Measurements from ENCODE around the gene KDM2A.

KDM2A gene

GRCh38 chr11:67237574-67237973 lies 118.5 kb downstream of the KDM2A start:
- no peak for DNase-seq (ENCODE audit: low read depth in 2 of 2)

- no peak for DNase-seq (ENCODE audit: low read depth in 2 of 2)
Observed at GRCh38 chr11:67238894-67239782, 120.1 kb downstream of the KDM2A start.

GRCh38 chr11:67239783-67240575 lies 120.9 kb downstream of the KDM2A start:
- peak; percentile 83 to 91 for DNase-seq (ENCODE audit: low read depth in 2 of 2)

GRCh38 chr11:67240576-67241389 lies 121.7 kb downstream of the KDM2A start:
- DNase-seq (ENCODE audit: low read depth in 2 of 2): peak; percentile 57 to 58

- no peak for DNase-seq (ENCODE audit: low read depth in 2 of 2)
Observed at GRCh38 chr11:67242548-67242947, 123.5 kb downstream of the KDM2A start.

GRCh38 chr11:67243051-67243450 lies 124.0 kb downstream of the KDM2A start:
- DNase-seq (ENCODE audit: low read depth in 2 of 2): no peak

GRCh38 chr11:67245046-67245445 lies 126.0 kb downstream of the KDM2A start:
- no peak for DNase-seq (ENCODE audit: low read depth in 2 of 2)

- DNase-seq (ENCODE audit: low read depth in 2 of 2): no peak
Observed at GRCh38 chr11:67247946-67248550, 129.0 kb downstream of the KDM2A start.

GRCh38 chr11:67248653-67249052 lies 129.6 kb downstream of the KDM2A start:
- DNase-seq (ENCODE audit: low read depth in 2 of 2): no peak

GRCh38 chr11:67250059-67251043 lies 131.3 kb downstream of the KDM2A start:
- DNase-seq (ENCODE audit: low read depth in 2 of 2): no peak

- DNase-seq (ENCODE audit: low read depth in 2 of 2): no peak
Observed at GRCh38 chr11:67251841-67252240, 132.8 kb downstream of the KDM2A start.

- DNase-seq (ENCODE audit: low read depth in 2 of 2): no peak
Observed at GRCh38 chr11:67252831-67253239, 133.8 kb downstream of the KDM2A start.

GRCh38 chr11:67253872-67254624 lies 135.0 kb downstream of the KDM2A start:
- no peak for DNase-seq (ENCODE audit: low read depth in 2 of 2)

- DNase-seq (ENCODE audit: low read depth in 2 of 2): no peak
Observed at GRCh38 chr11:67254798-67255197, 135.7 kb downstream of the KDM2A start.

GRCh38 chr11:67255353-67255752 lies 136.3 kb downstream of the KDM2A start:
- no peak for DNase-seq (ENCODE audit: low read depth in 2 of 2)

- DNase-seq (ENCODE audit: low read depth in 2 of 2): no peak
Observed at GRCh38 chr11:67255864-67256263, 136.8 kb downstream of the KDM2A start.

- DNase-seq (ENCODE audit: low read depth in 2 of 2): no peak
Observed at GRCh38 chr11:67256477-67257135, 137.5 kb downstream of the KDM2A start.

- no peak for DNase-seq (ENCODE audit: low read depth in 2 of 2)
Observed at GRCh38 chr11:67260406-67260805, 141.3 kb downstream of the KDM2A start.

Measured in stimulated activated CD8-positive, alpha-beta memory T cell treated with anti-CD3 and anti-CD28 coated beads, Interleukin-2, amount 100 ng/mL, for 1 hour (primary cell).